Endothelial cell (in vitro differentiated cells): ENCODE data around the gene ZNF148. TPM values are rescaled to one million over a fixed set of nuclear protein-coding genes. Genes with fewer than 3 reads are reported as not detected.
A peak's percentile ranks its signal among the peaks of the same experiment; 100 is the strongest.

Source experiments
- DNase-seq: peaks from one replicate; pipeline ENCODE4 v3.0.0; 2021; ENCODE audit warnings: low spot score
- H3K27ac Mint-ChIP-seq: one replicate; pipeline ENCODE4 v1.8.0; 2021; ENCODE audit warnings: mixed read lengths, inconsistent platforms; ENCODE audit not compliant: unreplicated experiment
- H3K27me3 Mint-ChIP-seq: one replicate; pipeline ENCODE4 v1.8.0; 2021; ENCODE audit warnings: mild to moderate bottlenecking, moderate library complexity, mixed read lengths, inconsistent platforms; ENCODE audit not compliant: unreplicated experiment
- H3K36me3 Mint-ChIP-seq: one replicate; pipeline ENCODE4 v1.8.0; 2021; ENCODE audit warnings: mild to moderate bottlenecking, low read depth, mixed read lengths, inconsistent platforms; ENCODE audit not compliant: unreplicated experiment
- H3K4me1 Mint-ChIP-seq: one replicate; pipeline ENCODE4 v1.8.0; 2021; ENCODE audit warnings: mild to moderate bottlenecking, mixed read lengths, inconsistent platforms; ENCODE audit not compliant: unreplicated experiment
- H3K4me3 Mint-ChIP-seq: one replicate; pipeline ENCODE4 v1.8.0; 2021; ENCODE audit warnings: mild to moderate bottlenecking, mixed read lengths, inconsistent platforms; ENCODE audit not compliant: unreplicated experiment
- H3K9me3 Mint-ChIP-seq: one replicate; pipeline ENCODE4 v1.8.0; 2021; ENCODE audit warnings: mixed read lengths, inconsistent platforms; ENCODE audit not compliant: unreplicated experiment
- CTCF ChIP-seq: fragments of 200-600 bp; sonication (generic); IDR thresholded peaks from one replicate; pipeline ENCODE4 v1.5.0; 2021; ENCODE audit warnings: antibody characterized with exemption; ENCODE audit not compliant: unreplicated experiment
- total RNA-seq: library from RNA; stranded (reverse); fragmentation: NEBNext Ultra II Directional; extraction: Animal tissue kit (Norgen Biotek cat#: 25700); gene quantifications from one replicate; pipeline ENCODE4 v1.2.1, GENCODE V29; 2021; ENCODE audit not compliant: unreplicated experiment

Gene ZNF148
- total RNA-seq, 1 donor from 2014 or later = 34.3 TPM

GRCh38 chr3:125340121-125340520, 35.0 kb downstream of the ZNF148 start:
- no peak for TF ChIP-seq CTCF
- H3K4me3 Mint-ChIP-seq = no peak overlapping the region
- H3K27ac Mint-ChIP-seq = no peak overlapping the region
- DNase-seq = no peak
- peaks cover 2% of the 10 kb centered on the region for H3K27me3 Mint-ChIP-seq
- no peaks in the 10 kb centered on the region for H3K9me3 Mint-ChIP-seq
- peaks cover 1% of the 10 kb centered on the region for H3K4me1 Mint-ChIP-seq
- peaks cover 4% of the 10 kb centered on the region for H3K36me3 Mint-ChIP-seq

DNA sequence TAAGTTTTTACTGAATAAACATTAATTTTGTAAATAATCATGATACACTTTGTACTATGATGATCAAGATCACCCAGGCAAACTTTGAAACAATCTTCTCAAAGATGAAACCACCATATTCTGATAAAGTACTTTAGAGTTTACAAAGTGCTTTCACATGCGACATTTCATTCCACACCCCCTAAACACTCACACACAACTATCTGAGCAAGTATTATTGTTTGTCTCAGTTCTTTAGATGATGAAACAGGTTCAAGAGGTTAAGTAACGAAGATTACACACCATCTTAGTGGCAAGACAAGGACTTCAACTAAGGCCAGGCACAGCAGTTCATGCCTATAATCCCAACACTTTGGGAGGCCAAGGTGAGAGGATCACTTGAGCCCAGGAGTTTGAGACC, 37.6 kb downstream of the ZNF148 start:
- no peaks in the 10 kb centered on the region for H3K36me3 Mint-ChIP-seq
- H3K4me3 Mint-ChIP-seq = no peak overlapping the region
- H3K9me3 Mint-ChIP-seq = no peaks in the 10 kb centered on the region
- H3K27ac Mint-ChIP-seq = no peak overlapping the region
- no peak for TF ChIP-seq CTCF
- peaks cover 2% of the 10 kb centered on the region for H3K27me3 Mint-ChIP-seq
- no peak for DNase-seq
- H3K4me1 Mint-ChIP-seq = peaks cover 6% of the 10 kb centered on the region

DNA sequence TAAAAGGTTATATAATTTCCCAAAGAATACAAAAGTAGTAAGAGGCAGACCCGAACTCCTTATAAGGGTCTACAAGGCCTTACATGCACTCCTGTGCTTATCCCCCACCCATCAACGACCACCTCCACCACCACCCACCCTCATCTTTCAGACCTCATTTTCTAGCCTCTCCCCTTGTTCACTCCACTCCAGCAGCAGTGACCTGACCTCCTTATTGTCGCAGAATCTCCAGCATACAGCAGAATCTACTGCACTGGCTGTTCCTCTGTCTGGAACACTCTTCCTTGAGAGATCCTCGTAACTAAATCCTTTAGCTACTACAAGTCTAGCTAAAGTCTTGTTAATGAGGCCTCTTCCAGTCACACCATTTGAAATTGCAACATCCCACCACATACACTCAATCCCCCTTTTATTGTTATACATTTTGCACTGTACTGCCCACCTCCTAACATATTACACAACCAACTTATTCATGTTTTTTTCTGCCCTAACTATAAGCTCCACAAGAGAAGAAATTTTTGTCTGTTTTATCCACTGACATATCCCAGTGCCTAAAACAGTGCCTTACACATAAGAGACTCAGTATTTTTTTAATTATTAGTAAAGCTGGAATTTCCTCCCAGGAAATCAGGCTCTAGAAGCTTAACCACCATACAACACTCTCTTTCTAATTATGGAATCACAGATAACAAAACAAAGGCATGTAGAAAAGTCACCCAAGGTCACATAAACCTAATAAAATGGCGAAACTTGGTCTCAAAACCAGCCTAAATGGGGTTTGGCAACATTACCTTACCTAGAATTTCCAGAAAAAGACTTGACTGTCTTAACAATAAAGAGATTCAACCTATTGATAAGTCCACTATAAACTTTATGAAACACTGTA, 40.2 kb downstream of the ZNF148 start:
- no peak for TF ChIP-seq CTCF
- H3K27me3 Mint-ChIP-seq = peaks cover 2% of the 10 kb centered on the region
- H3K27ac Mint-ChIP-seq = peak overlapping the region; percentile 3

DNA sequence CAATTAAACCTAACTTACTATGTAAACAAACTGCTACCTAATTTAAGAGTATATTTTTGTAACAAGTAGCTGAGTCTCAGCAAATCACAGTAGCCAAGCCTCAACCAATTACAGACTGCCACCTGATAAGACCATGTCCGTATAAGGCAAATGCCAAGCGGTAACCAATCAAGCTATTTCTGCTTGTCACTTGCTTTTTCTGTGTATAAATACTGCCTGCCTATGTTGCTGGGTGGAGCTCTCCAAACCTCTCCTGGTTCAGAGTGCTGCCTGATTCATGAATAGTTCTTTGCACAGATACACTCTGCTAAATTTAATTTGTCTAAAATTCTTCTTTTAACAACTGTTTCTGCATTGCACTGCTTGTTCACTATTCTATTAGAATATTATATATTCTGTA, 42.6 kb downstream of the ZNF148 start:
- H3K4me1 Mint-ChIP-seq = peaks cover 6% of the 10 kb centered on the region
- H3K27ac Mint-ChIP-seq = no peak overlapping the region
- DNase-seq = no peak
- TF ChIP-seq CTCF = no peak
- H3K4me3 Mint-ChIP-seq = no peak overlapping the region
- no peaks in the 10 kb centered on the region for H3K36me3 Mint-ChIP-seq
- H3K27me3 Mint-ChIP-seq = peaks cover 2% of the 10 kb centered on the region
- no peaks in the 10 kb centered on the region for H3K9me3 Mint-ChIP-seq

More for the DNA sequence above, 40.2 kb downstream of the ZNF148 start:
- no peak for DNase-seq
- Mint-ChIP-seq H3K4me1 (peaks cover 6% of the 10 kb centered on the region), H3K4me3 (no peak overlapping the region), H3K36me3 (no peaks in the 10 kb centered on the region), H3K9me3 (no peaks in the 10 kb centered on the region)

DNA sequence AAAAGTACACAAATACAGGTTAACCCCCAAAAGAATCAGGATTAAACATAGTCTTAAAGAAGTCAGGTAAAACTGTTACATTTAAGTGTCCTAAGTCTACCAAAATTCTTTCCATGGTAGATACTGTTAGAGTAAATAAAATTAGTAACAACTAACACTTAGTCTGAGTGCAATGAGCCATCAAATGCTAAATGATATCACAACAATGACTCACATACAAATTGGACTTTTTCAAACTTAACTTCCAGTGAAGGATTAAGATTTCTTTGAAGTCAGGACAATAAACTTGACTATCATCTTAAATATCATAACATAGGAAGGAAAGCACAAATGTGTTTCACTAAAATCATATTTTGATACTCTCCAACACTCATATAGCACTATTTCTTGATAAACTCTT, 43.9 kb downstream of the ZNF148 start:
- Mint-ChIP-seq H3K4me3 (no peak overlapping the region), H3K9me3 (no peaks in the 10 kb centered on the region), H3K27me3 (peaks cover 2% of the 10 kb centered on the region), H3K36me3 (no peaks in the 10 kb centered on the region), H3K27ac (no peak overlapping the region), H3K4me1 (peaks cover 6% of the 10 kb centered on the region)
- no peak for DNase-seq
- TF ChIP-seq CTCF = no peak
